ENCODE measurements around the gene FADS3. TPM values are rescaled to one million over a fixed set of nuclear protein-coding genes. Genes with fewer than 3 reads are reported as not detected.
"Not testable (repeated sequence)": the region's sequence is repeated elsewhere in the genome, so short reads cannot be mapped to it uniquely, and the experiment has no call there.

FADS3 gene
- total and polyA plus RNA-seq, 7 experiments from 2014 or later, result 0.31 to 8.6 (median 2.1) TPM

GRCh38 chr11:61882879-61883278 is 8.5 kb downstream of the FADS3 start:
- Histone ChIP-seq H3K4me1 (ENCODE audit: control insufficient read depth in 2 of 2, insufficient read depth in 2 of 2, low read length in 2 of 2) (no peaks in the 10 kb centered on the region), H3K9me3 (ENCODE audit: control insufficient read depth in 2 of 3, low read length in 3 of 3) (no peaks in the 10 kb centered on the region), H3K27ac (ENCODE audit: low read depth, low read length) (no peak overlapping the region), H3K27me3 (ENCODE audit: control insufficient read depth in 2 of 2, insufficient read depth in 2 of 2, low read length in 2 of 2) (no peaks in the 10 kb centered on the region), H3K36me3 (ENCODE audit: control insufficient read depth in 2 of 3, insufficient read depth in 3 of 3, low read length in 3 of 3) (no peaks in the 10 kb centered on the region), H3K4me3 (ENCODE audit: low read length) (no peak overlapping the region)
- ChIA-PET CTCF (no interaction called here), POLR2A (no interaction called here)
- DNase-seq (no peak), ATAC-seq (no peak)
- Mint-ChIP-seq H3K4me1 (no peaks in the 10 kb centered on the region), H3K9me3 (no peaks in the 10 kb centered on the region), H3K4me3 (no peak overlapping the region), H3K27ac (no peak overlapping the region), H3K27me3 (no peaks in the 10 kb centered on the region), H3K36me3 (no peaks in the 10 kb centered on the region)
- intact Hi-C loops (cut with micrococcal nuclease), result no loop called here

DNA sequence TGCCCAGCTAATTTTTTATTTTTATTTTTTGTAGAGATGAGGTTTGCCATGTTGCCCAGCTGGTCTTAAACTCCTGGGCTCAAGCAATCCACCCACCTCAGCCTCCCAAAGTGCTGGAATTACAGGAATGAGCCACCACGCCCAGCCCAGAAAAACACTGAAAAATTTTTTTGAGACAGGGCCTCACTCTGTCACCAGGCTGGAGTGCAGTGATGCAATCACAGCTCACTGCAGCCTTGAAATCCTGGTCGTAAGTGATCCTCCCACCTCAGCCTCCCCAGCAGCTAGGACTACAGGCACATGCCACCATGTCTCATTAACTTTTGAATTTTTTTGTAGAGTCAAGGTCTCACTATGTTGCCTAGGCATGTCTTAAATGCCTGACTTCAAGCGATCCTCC is 9.1 kb downstream of the FADS3 start:
- H3K36me3 Mint-ChIP-seq; H3K27ac Mint-ChIP-seq; H3K4me1 ChIP-seq (ENCODE audit: control insufficient read depth in 2 of 2, insufficient read depth in 2 of 2, low read length in 2 of 2); ATAC-seq; DNase-seq; H3K27me3 ChIP-seq (ENCODE audit: control insufficient read depth in 2 of 2, insufficient read depth in 2 of 2, low read length in 2 of 2); H3K36me3 ChIP-seq (ENCODE audit: control insufficient read depth in 2 of 3, insufficient read depth in 3 of 3, low read length in 3 of 3); H3K4me3 ChIP-seq (ENCODE audit: low read length); POLR2A ChIA-PET; H3K4me1 Mint-ChIP-seq; H3K9me3 Mint-ChIP-seq; intact Hi-C loops (cut with micrococcal nuclease); H3K4me3 Mint-ChIP-seq; H3K9me3 ChIP-seq (ENCODE audit: control insufficient read depth in 2 of 3, low read length in 3 of 3); H3K27me3 Mint-ChIP-seq; H3K27ac ChIP-seq (ENCODE audit: low read depth, low read length): not testable (repeated sequence)
- CTCF ChIA-PET, result interaction anchor here (0.6 to 0.9 kb wide), 2 partner anchors 16 to 18 kb away, joined by 3 to 6 read pairs; no protein-coding TSS in a partner anchor

GRCh38 chr11:61881397-61881796 is 9.9 kb downstream of the FADS3 start:
- no peaks in the 10 kb centered on the region for H3K9me3 Mint-ChIP-seq
- DNase-seq, result no peak
- no peak for ATAC-seq
- Histone ChIP-seq H3K27me3 (ENCODE audit: control insufficient read depth in 2 of 2, insufficient read depth in 2 of 2, low read length in 2 of 2) (no peaks in the 10 kb centered on the region), H3K27ac (ENCODE audit: low read depth, low read length) (no peak overlapping the region), H3K4me3 (ENCODE audit: low read length) (no peak overlapping the region), H3K36me3 (ENCODE audit: control insufficient read depth in 2 of 3, insufficient read depth in 3 of 3, low read length in 3 of 3) (no peaks in the 10 kb centered on the region), H3K9me3 (ENCODE audit: control insufficient read depth in 2 of 3, low read length in 3 of 3) (no peaks in the 10 kb centered on the region), H3K4me1 (ENCODE audit: control insufficient read depth in 2 of 2, insufficient read depth in 2 of 2, low read length in 2 of 2) (no peaks in the 10 kb centered on the region)
- intact Hi-C loops (cut with micrococcal nuclease), result no loop called here
- H3K27ac Mint-ChIP-seq, result no peak overlapping the region
- no peaks in the 10 kb centered on the region for H3K4me1 Mint-ChIP-seq
- POLR2A ChIA-PET, result interaction anchor here (0.7 kb wide), 1 partner anchor 91 kb away, joined by 3 read pairs; no protein-coding TSS in a partner anchor
- no peaks in the 10 kb centered on the region for H3K27me3 Mint-ChIP-seq
- no peaks in the 10 kb centered on the region for H3K36me3 Mint-ChIP-seq
- CTCF ChIA-PET, result interaction anchor here (0.9 kb wide), 2 partner anchors 11 to 17 kb away, joined by 3 read pairs; no protein-coding TSS in a partner anchor
- no peak overlapping the region for H3K4me3 Mint-ChIP-seq

GRCh38 chr11:61880454-61880853 is 10.9 kb downstream of the FADS3 start:
- Mint-ChIP-seq H3K9me3 (no peaks in the 10 kb centered on the region), H3K4me1 (no peaks in the 10 kb centered on the region), H3K4me3 (no peak overlapping the region), H3K27me3 (no peaks in the 10 kb centered on the region), H3K36me3 (no peaks in the 10 kb centered on the region), H3K27ac (peak overlapping the region in 1 of 9 donors; percentile 11)
- Histone ChIP-seq H3K36me3 (ENCODE audit: control insufficient read depth in 2 of 3, insufficient read depth in 3 of 3, low read length in 3 of 3) (no peaks in the 10 kb centered on the region), H3K4me3 (ENCODE audit: low read length) (no peak overlapping the region), H3K27ac (ENCODE audit: low read depth, low read length) (no peak overlapping the region), H3K4me1 (ENCODE audit: control insufficient read depth in 2 of 2, insufficient read depth in 2 of 2, low read length in 2 of 2) (no peaks in the 10 kb centered on the region), H3K9me3 (ENCODE audit: control insufficient read depth in 2 of 3, low read length in 3 of 3) (no peaks in the 10 kb centered on the region), H3K27me3 (ENCODE audit: control insufficient read depth in 2 of 2, insufficient read depth in 2 of 2, low read length in 2 of 2) (no peaks in the 10 kb centered on the region)
- ChIA-PET POLR2A (no interaction called here), CTCF (interaction anchor here (0.9 to 1.8 kb wide), 2 partner anchors 10 to 201 kb away, joined by 3 to 6 read pairs; no protein-coding TSS in a partner anchor)
- no peak for DNase-seq
- intact Hi-C loops (cut with micrococcal nuclease), result no loop called here
- ATAC-seq, result no peak

DNA sequence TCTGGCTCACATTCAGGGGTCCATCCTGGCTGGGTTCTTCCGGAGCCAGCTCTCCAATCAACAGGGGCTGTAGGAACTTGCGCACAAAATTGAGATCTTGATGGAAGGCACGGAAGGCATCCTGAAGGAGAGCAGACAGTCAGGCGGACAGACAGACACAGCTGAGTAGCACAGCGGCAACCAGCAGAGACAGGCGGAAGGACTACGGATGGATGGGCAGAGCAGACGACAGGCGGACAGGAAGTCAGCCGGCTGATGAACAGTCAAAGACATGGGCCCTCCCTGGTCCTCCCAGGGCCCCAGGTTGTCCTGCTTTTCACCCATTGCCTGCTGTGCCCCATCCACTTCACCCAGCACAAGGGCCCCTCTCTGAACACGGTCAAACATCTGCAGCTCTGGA is 11.3 kb downstream of the FADS3 start:
- H3K27ac ChIP-seq (ENCODE audit: low read depth, low read length), result no peak overlapping the region
- no peak overlapping the region for H3K4me3 ChIP-seq (ENCODE audit: low read length)
- Mint-ChIP-seq H3K27me3 (no peaks in the 10 kb centered on the region), H3K4me3 (no peak overlapping the region), H3K36me3 (no peaks in the 10 kb centered on the region), H3K27ac (peak overlapping the region in 2 of 9 donors; percentile 11 to 72), H3K4me1 (no peaks in the 10 kb centered on the region), H3K9me3 (no peaks in the 10 kb centered on the region)
- intact Hi-C loops (cut with micrococcal nuclease), result no loop called here
- H3K4me1 ChIP-seq (ENCODE audit: control insufficient read depth in 2 of 2, insufficient read depth in 2 of 2, low read length in 2 of 2), result no peaks in the 10 kb centered on the region
- no peaks in the 10 kb centered on the region for H3K27me3 ChIP-seq (ENCODE audit: control insufficient read depth in 2 of 2, insufficient read depth in 2 of 2, low read length in 2 of 2)
- ChIA-PET POLR2A (no interaction called here), CTCF (interaction anchor here (1.8 kb wide), 1 partner anchor 202 kb away, joined by 6 read pairs; no protein-coding TSS in a partner anchor)
- H3K9me3 ChIP-seq (ENCODE audit: control insufficient read depth in 2 of 3, low read length in 3 of 3), result no peaks in the 10 kb centered on the region
- H3K36me3 ChIP-seq (ENCODE audit: control insufficient read depth in 2 of 3, insufficient read depth in 3 of 3, low read length in 3 of 3), result no peaks in the 10 kb centered on the region
- ATAC-seq (no peak), DNase-seq (no peak)

GRCh38 chr11:61879152-61879551 is 12.2 kb downstream of the FADS3 start:
- H3K27me3 ChIP-seq (ENCODE audit: control insufficient read depth in 2 of 2, insufficient read depth in 2 of 2, low read length in 2 of 2), result no peaks in the 10 kb centered on the region
- ChIA-PET POLR2A (no interaction called here), CTCF (interaction anchor here (1.0 to 1.8 kb wide), 3 partner anchors 19 to 202 kb away, joined by 3 to 6 read pairs (median 4); no protein-coding TSS in a partner anchor)
- DNase-seq (no peak), ATAC-seq (no peak)
- H3K36me3 Mint-ChIP-seq, result no peaks in the 10 kb centered on the region
- intact Hi-C loops (cut with micrococcal nuclease), result no loop called here
- H3K4me1 ChIP-seq (ENCODE audit: control insufficient read depth in 2 of 2, insufficient read depth in 2 of 2, low read length in 2 of 2), result no peaks in the 10 kb centered on the region
- H3K36me3 ChIP-seq (ENCODE audit: control insufficient read depth in 2 of 3, insufficient read depth in 3 of 3, low read length in 3 of 3), result no peaks in the 10 kb centered on the region
- no peaks in the 10 kb centered on the region for H3K4me1 Mint-ChIP-seq
- H3K9me3 Mint-ChIP-seq, result no peaks in the 10 kb centered on the region
- no peaks in the 10 kb centered on the region for H3K27me3 Mint-ChIP-seq
- H3K4me3 Mint-ChIP-seq, result no peak overlapping the region
- H3K27ac ChIP-seq (ENCODE audit: low read depth, low read length), result no peak overlapping the region
- no peak overlapping the region for H3K27ac Mint-ChIP-seq
- no peaks in the 10 kb centered on the region for H3K9me3 ChIP-seq (ENCODE audit: control insufficient read depth in 2 of 3, low read length in 3 of 3)
- no peak overlapping the region for H3K4me3 ChIP-seq (ENCODE audit: low read length)

DNA sequence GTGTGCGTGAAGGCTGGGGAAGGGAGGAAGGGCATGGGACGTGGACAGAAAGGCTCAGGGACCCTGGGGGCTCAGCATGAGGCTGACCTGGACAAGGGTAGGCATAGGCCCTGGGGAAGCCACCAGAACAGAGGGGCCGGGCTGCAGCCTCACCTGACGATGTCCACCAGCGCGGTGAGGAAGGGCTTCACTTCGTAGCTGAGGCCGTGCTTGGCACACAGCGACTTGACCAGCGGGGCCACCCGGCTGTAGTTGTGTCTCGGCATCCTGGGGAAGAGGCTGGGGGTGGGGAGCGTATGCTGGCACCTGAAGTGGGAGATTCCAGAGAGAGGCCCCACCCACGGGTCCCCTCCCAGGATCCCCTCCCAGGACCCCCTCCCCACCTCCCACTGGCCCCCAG is 15.6 kb downstream of the FADS3 start:
- H3K27ac ChIP-seq (ENCODE audit: low read depth, low read length), result no peak overlapping the region
- H3K4me3 Mint-ChIP-seq, result no peak overlapping the region
- peaks cover 0 to 7% (median 5%) of the 10 kb centered on the region in 7 donors for H3K4me1 Mint-ChIP-seq
- no peak overlapping the region for H3K4me3 ChIP-seq (ENCODE audit: low read length)
- no peaks in the 10 kb centered on the region for H3K9me3 ChIP-seq (ENCODE audit: control insufficient read depth in 2 of 3, low read length in 3 of 3)
- intact Hi-C loops (cut with micrococcal nuclease), result no loop called here
- H3K27ac Mint-ChIP-seq, result no peak overlapping the region
- ChIA-PET POLR2A (no interaction called here), CTCF (no interaction called here)
- H3K27me3 Mint-ChIP-seq, result peaks cover 0 to 7% (median 0%) of the 10 kb centered on the region in 5 donors
- H3K9me3 Mint-ChIP-seq, result no peaks in the 10 kb centered on the region
- DNase-seq (no peak), ATAC-seq (no peak)
- H3K4me1 ChIP-seq (ENCODE audit: control insufficient read depth in 2 of 2, insufficient read depth in 2 of 2, low read length in 2 of 2), result no peaks in the 10 kb centered on the region
- no peaks in the 10 kb centered on the region for H3K36me3 Mint-ChIP-seq
- H3K27me3 ChIP-seq (ENCODE audit: control insufficient read depth in 2 of 2, insufficient read depth in 2 of 2, low read length in 2 of 2), result no peaks in the 10 kb centered on the region
- H3K36me3 ChIP-seq (ENCODE audit: control insufficient read depth in 2 of 3, insufficient read depth in 3 of 3, low read length in 3 of 3), result no peaks in the 10 kb centered on the region

Measured in naive thymus-derived CD4-positive, alpha-beta T cell (primary cell).